ENCODE data around the gene SST. TPM values are rescaled to one million over a fixed set of nuclear protein-coding genes. Genes with fewer than 3 reads are reported as not detected.

SST gene
- total RNA-seq, 4 donors from 2014 or later = 14.2 to 29.5 (median 16.2) TPM; not detected in 1

DNA sequence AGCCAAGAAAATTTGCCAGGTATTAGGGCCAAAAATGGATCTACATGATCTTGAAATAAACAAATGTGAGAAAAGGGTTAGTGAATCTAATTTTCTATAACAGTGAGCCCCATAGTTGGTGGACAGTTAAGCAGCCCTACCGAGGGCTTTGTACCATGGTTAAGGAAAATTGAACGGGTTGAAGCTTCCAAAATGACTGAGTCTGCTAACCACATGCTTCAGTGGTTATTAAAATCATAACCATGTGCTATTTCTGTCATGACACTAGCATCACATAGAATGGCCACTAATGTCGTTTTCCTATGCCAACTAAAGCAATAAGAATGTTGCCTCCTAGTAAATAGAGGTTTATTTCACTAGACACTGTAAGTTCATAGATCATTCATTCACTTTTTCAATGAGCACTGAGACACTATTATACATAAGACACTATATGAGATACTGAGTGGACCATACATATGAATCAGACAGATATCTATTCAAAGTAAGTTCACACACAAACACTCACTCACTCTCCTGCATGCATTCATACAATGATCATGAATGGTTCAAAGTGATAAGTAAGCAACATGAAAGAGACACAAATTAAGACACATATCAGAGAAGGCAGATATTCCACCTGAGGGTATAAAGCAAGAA lies 4.3 kb downstream of the SST start:
- in situ Hi-C loops (cut with MboI; ENCODE audit: low pct_ligation_motif_present in 1 of 4, low pct_unique_long_range_greater_than_20kb in 1 of 4, low sequenced_read_pairs in 3 of 4) = no loop called here
- no peak for DNase-seq
- H3K9me3 ChIP-seq = no peaks in the 10 kb centered on the region
- no peaks in the 10 kb centered on the region for H3K4me1 ChIP-seq
- intact Hi-C loops (cut with DNase I; ENCODE audit: low total_unique reads) = no loop called here
- no peak overlapping the region for H3K4me3 ChIP-seq
- no peak overlapping the region for H3K27ac ChIP-seq
- no peaks in the 10 kb centered on the region for H3K36me3 ChIP-seq
- H3K27me3 ChIP-seq = peaks cover 30% of the 10 kb centered on the region
- 46 to 68% methylated on average over 3 of the region's 3 CpGs for WGBS, 2 donors (ENCODE audit: low coverage in 1 of 2)
- TF ChIP-seq CTCF (IDR thresholded peaks at IDR 0.05) = no peak
- TF ChIP-seq POLR2AphosphoS5 (IDR thresholded peaks at IDR 0.05) = no peak
- no peak for TF ChIP-seq POLR2A (IDR thresholded peaks at IDR 0.05)
- TF ChIP-seq EP300 (IDR thresholded peaks at IDR 0.05; ENCODE audit: low read depth) = no peak

DNA sequence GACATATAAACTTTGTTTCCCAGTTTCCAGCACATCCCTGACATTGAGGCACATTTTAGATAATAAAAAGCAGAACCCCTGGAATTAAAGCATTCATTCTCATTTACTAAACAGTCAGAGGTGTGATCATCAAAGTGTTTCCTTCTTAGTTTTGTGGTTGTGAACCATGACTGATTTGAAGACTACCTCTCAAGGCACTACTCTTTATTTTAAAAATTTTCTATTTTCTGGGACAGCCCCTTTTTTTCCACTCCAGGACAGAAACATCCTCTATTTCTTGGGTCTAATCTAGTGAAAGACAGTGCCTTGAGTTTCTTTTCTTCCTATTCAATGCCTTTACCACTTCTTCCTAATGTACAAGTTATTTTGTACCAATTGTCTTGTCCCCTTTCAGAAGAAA lies 5.2 kb downstream of the SST start:
- in situ Hi-C loops (cut with MboI; ENCODE audit: low pct_ligation_motif_present in 1 of 4, low pct_unique_long_range_greater_than_20kb in 1 of 4, low sequenced_read_pairs in 3 of 4) (no loop called here), intact Hi-C loops (cut with DNase I; ENCODE audit: low total_unique reads) (no loop called here)
- H3K36me3 ChIP-seq = no peaks in the 10 kb centered on the region
- no peak for DNase-seq
- H3K9me3 ChIP-seq = no peaks in the 10 kb centered on the region
- no peak overlapping the region for H3K4me3 ChIP-seq
- no peaks in the 10 kb centered on the region for H3K4me1 ChIP-seq
- TF ChIP-seq CTCF (IDR thresholded peaks at IDR 0.05) (no peak), POLR2A (IDR thresholded peaks at IDR 0.05) (no peak), EP300 (IDR thresholded peaks at IDR 0.05; ENCODE audit: low read depth) (no peak), POLR2AphosphoS5 (IDR thresholded peaks at IDR 0.05) (no peak)
- H3K27me3 ChIP-seq = peaks cover 25% of the 10 kb centered on the region
- no peak overlapping the region for H3K27ac ChIP-seq

DNA sequence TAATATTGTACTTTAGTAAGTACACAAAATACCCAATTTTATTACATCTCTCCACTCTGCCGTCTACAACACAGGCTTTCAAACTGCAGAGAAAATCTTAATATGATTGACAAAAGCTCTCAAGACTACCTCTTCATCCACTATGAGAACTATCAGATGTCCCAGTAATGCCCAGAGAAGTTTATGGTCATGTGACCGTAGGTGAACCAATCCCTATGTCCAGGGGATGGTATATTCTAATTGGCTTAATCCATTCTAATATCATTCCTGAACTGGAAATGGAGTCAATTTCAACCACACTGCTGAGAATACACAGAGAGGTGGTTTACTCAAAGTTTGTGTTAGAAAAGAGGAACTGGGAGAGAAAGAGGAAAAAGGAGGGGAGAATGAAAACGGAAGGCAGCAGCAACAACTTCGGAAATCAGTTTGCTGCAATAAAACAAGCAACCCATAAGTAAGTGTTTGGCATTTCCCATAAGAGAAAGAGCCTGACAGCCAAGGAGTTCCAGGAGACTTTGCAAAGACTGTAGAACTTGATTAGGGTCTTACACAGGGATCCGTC lies 7.3 kb downstream of the SST start:
- DNase-seq = no peak
- in situ Hi-C loops (cut with MboI; ENCODE audit: low pct_ligation_motif_present in 1 of 4, low pct_unique_long_range_greater_than_20kb in 1 of 4, low sequenced_read_pairs in 3 of 4) (no loop called here), intact Hi-C loops (cut with DNase I; ENCODE audit: low total_unique reads) (no loop called here)
- Histone ChIP-seq H3K4me3 (no peak overlapping the region), H3K4me1 (no peaks in the 10 kb centered on the region), H3K27me3 (peaks cover 8% of the 10 kb centered on the region), H3K36me3 (no peaks in the 10 kb centered on the region), H3K27ac (no peak overlapping the region), H3K9me3 (no peaks in the 10 kb centered on the region)
- WGBS, 2 donors (ENCODE audit: low coverage in 1 of 2) = 60 to 67% methylated on average over 4 to 5 of the region's 5 CpGs
- TF ChIP-seq POLR2AphosphoS5 (IDR thresholded peaks at IDR 0.05) (no peak), POLR2A (IDR thresholded peaks at IDR 0.05) (no peak), CTCF (IDR thresholded peaks at IDR 0.05) (no peak), EP300 (IDR thresholded peaks at IDR 0.05; ENCODE audit: low read depth) (no peak)

DNA sequence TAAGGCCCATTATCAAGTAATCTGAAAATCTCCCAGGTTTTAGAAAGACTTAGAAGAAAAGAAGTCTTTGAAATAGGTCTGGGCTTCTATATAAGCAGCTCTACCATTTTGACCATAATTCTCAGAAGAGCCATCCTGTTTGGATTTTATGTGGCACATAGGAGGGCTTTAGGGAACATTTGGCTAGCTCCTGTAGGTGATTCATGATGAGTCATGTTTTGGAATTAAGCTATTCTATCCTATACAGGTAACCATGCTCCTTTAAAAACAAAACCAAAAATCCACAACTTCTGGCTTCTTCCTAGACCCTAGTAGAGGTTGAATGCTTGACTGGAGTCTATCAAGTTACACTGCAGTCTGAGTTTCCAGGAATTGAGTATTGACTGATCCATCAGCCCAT lies 8.9 kb downstream of the SST start:
- no peaks in the 10 kb centered on the region for H3K36me3 ChIP-seq
- no peak overlapping the region for H3K27ac ChIP-seq
- no peaks in the 10 kb centered on the region for H3K4me1 ChIP-seq
- peaks cover 7% of the 10 kb centered on the region for H3K27me3 ChIP-seq
- TF ChIP-seq EP300 (IDR thresholded peaks at IDR 0.05; ENCODE audit: low read depth) = no peak
- no peak for TF ChIP-seq POLR2A (IDR thresholded peaks at IDR 0.05)
- no peak for TF ChIP-seq POLR2AphosphoS5 (IDR thresholded peaks at IDR 0.05)
- TF ChIP-seq CTCF (IDR thresholded peaks at IDR 0.05) = no peak
- intact Hi-C loops (cut with DNase I; ENCODE audit: low total_unique reads) = no loop called here
- H3K4me3 ChIP-seq = no peak overlapping the region
- in situ Hi-C loops (cut with MboI; ENCODE audit: low pct_ligation_motif_present in 1 of 4, low pct_unique_long_range_greater_than_20kb in 1 of 4, low sequenced_read_pairs in 3 of 4) = no loop called here
- DNase-seq = no peak
- H3K9me3 ChIP-seq = no peaks in the 10 kb centered on the region
